Measurements from ENCODE around the gene PSME2.

Gene PSME2

DNA sequence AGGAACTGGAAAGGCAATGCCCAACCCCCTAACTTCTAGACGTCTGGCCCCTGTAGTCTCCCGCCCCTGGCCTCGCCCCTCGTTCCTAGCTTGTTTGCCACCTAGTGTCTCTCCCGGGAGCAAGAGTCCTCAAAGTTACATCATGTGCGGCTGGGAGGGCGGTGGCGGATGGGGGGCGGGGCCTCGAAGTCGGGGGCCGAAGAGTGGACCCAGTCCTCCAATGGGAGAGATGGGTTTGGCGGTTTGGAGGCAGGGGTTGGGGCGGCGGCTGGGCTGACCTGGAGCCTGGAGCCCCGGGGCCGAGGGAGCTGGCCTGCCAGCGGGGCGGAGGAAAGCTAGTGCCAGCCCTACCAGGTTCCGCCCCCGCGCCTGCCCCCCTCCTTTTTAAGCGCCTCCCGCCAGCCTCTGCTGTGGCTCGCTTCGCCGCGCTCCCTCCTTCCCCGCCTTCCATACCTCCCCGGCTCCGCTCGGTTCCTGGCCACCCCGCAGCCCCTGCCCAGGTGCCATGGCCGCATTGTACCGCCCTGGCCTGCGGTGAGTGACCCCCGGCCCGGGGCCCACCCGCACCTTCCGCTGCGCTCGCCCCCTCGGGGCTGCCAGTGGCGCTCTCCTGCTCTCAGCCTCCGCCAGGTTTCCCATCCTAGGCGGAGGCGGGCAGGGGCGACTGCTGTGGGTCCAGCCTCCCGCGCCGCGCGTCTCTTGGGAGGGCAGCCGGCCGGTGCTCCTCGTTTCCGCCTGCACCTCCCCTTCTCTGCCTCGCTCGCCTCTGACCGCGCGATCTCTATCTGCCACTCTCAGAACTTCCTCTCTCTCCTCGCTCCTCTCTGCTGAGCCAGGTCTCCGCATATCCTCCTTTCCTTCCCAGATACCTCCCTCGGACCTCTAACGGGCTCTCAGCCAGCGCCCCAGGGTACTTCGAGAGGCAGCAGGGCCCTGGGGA is 52.2 kb downstream of the PSME2 start, which contains the start of gene PCK2:
PCK2 (plus strand) TSS at position 411 of the 940 bp plus-strand sequence; CDS start at position 506, 95 bp downstream.
- peak; percentile 78 for DNase-seq (ENCODE audit: low read depth)

Measured in activated gamma-delta T cell treated with anti-CD3 and anti-CD28 coated beads, Interleukin-2, amount 50 U/mL, for 16 hours (primary cell).